Adrenal gland (tissue), 5 donors: ENCODE data around the gene IFT88.

ENCODE experiments used
- POLR2A ChIP-seq, 2 donors: fragments of 450-650 bp; IDR thresholded peaks; one replicate each; pipeline ENCODE4 v1.6.1; 2017; ENCODE audit warnings: antibody characterized with exemption in 2 of 2, mild to moderate bottlenecking in 2 of 2, moderate library complexity in 1 of 2
- TF ChIP-seq, protein P1 (sequence below), 6 experiments: fragments of 450-650 bp in 4 of 6; fragments of 200-600 bp in 2 of 6; sonication (generic) in 1 of 6; IDR thresholded peaks; 1 replicate in 5 of 6; 2 replicates in 1 of 6; pipeline versions ENCODE4 v1.5.1 to v1.8.0; 2016 to 2021; ENCODE audit warnings: antibody characterized with exemption in 6 of 6, mild to moderate bottlenecking in 2 of 6, moderate library complexity in 1 of 6
- donor health status: DM: no; HTN: no; CAD: no.

DNA sequence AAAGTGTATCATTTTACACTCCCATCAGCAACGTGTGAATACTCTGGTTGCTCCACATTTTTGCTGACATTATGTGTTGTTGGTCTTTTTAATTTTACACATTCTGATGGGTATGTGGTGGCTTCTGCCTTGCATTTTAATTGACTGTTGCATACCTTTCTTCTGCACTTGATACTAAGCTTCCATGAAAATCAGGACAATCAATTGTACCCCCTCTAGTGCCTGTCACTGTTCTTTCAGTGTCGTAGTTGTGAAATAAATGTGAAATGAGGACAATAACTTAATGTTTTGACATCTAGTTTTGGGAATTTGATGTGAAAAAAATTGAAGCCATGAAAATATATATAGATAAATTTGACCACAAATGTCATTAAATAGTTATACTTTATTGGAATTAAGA, 6.7 kb downstream of the IFT88 start:
- no peak for TF ChIP-seq POLR2A (IDR thresholded peaks at IDR 0.05)
- TF ChIP-seq, protein P1, sequence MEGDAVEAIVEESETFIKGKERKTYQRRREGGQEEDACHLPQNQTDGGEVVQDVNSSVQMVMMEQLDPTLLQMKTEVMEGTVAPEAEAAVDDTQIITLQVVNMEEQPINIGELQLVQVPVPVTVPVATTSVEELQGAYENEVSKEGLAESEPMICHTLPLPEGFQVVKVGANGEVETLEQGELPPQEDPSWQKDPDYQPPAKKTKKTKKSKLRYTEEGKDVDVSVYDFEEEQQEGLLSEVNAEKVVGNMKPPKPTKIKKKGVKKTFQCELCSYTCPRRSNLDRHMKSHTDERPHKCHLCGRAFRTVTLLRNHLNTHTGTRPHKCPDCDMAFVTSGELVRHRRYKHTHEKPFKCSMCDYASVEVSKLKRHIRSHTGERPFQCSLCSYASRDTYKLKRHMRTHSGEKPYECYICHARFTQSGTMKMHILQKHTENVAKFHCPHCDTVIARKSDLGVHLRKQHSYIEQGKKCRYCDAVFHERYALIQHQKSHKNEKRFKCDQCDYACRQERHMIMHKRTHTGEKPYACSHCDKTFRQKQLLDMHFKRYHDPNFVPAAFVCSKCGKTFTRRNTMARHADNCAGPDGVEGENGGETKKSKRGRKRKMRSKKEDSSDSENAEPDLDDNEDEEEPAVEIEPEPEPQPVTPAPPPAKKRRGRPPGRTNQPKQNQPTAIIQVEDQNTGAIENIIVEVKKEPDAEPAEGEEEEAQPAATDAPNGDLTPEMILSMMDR (IDR thresholded peaks at IDR 0.05), result no peak
